ENCODE measurements around the gene LRBA. TPM values are rescaled to one million over a fixed set of nuclear protein-coding genes. Genes with fewer than 3 reads are reported as not detected.

Gene LRBA
- total RNA-seq, 8 experiments from 2014 or later = 15.9 to 71.4 (median 24.7) TPM

DNA sequence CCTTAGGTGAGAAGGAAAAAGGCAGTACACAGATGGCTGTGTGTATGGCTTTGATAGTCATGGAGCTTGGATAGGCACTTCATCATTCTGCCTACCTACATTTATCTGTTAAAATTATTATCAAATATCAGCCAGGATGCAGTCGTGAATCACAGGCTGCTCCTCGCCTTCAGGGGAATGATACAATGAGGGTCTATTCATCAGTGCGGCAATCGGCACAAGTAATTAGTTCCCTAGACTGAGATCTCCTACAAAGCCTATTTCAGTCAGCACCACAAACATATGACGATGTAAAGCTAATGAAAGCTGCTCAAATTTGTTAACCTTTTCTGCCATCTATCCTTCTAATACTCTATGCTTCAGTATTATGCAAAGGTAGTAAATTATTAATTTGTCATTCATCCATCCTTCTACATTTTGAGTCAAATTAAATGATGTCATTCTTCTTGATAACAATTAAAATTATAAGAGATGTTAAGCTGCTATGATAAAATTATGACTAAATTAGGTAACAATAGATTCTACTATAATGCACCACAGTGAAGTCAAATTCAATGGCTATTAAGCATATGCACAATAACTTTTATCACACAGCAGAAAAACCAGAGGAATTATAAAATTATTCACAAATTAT is 414.2 kb downstream of the LRBA start:
- Histone ChIP-seq H3K4me1 (replicated peaks in 1 of 2) (peaks cover 0 to 9% of the 10 kb centered on the region in 2 donors), H3K27ac (no peak overlapping the region), H3K4me3 (no peak overlapping the region)
- in situ Hi-C loops (cut with MboI; ENCODE audit: low pct_unique_long_range_greater_than_20kb in 2 of 9, low sequenced_read_pairs in 9 of 9, unreplicated experiment in 9 of 9) = no loop called here
- peak in 5 of 8 experiments; percentile 62 to 85 (median 67) for ATAC-seq (replicated peaks in 6 of 8)
- 33 to 100% (median 51%) methylated on average over 2 to 5 of the region's 5 CpGs for WGBS, 10 experiments

GRCh38 chr4:150599547-150599946 is 415.5 kb downstream of the LRBA start:
- Histone ChIP-seq H3K4me1 (replicated peaks in 1 of 2) (peaks cover 0 to 9% of the 10 kb centered on the region in 2 donors), H3K4me3 (no peak overlapping the region), H3K27ac (no peak overlapping the region)
- WGBS, 10 experiments = 0 to 100% (median 89%) methylated on average over 1 of the region's 1 CpG; no CpG with 5 or more reads in 3 of the 10 experiments
- peak in 1 of 8 experiments; percentile 62 for ATAC-seq (replicated peaks in 6 of 8)
- in situ Hi-C loops (cut with MboI; ENCODE audit: low pct_unique_long_range_greater_than_20kb in 2 of 9, low sequenced_read_pairs in 9 of 9, unreplicated experiment in 9 of 9) = loop anchor here in 1 of 9 experiments (25.0 kb wide), 1 partner anchor 287 kb away; no protein-coding TSS in a partner anchor

GRCh38 chr4:150598909-150599308 is 416.2 kb downstream of the LRBA start:
- 8 to 95% (median 86%) methylated on average over 3 to 12 of the region's 12 CpGs for WGBS, 10 experiments
- peak in 3 of 8 experiments; percentile 51 to 90 (median 78) for ATAC-seq (replicated peaks in 6 of 8)
- no peak overlapping the region for H3K27ac ChIP-seq

DNA sequence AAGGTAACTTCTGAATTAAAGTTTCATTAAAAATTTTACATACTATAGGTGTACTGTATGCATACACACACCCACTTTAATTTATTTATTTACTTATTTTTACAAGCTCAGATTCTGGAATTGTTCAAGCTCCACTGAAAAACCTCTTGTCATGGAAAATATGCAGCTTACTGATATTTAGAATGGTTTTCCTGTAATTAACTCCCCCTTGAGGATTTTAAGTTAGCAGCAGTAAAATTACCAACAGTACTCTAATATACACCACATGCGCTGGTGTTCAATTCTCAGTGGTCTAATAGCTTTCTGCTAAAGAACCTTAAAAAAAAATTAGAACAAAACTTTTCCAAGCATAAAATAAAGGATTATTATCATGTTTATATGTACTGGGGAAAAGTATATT is 421.1 kb downstream of the LRBA start:
- Histone ChIP-seq H3K4me1 (replicated peaks in 1 of 2) (peaks cover 0 to 9% of the 10 kb centered on the region in 2 donors), H3K4me3 (no peak overlapping the region), H3K27ac (no peak overlapping the region)
- WGBS, 10 experiments = 57 to 100% (median 100%) methylated on average over 1 of the region's 1 CpG; no CpG with 5 or more reads in 2 of the 10 experiments
- ATAC-seq (replicated peaks in 6 of 8) = peak in 1 of 8 experiments; percentile 23
- in situ Hi-C loops (cut with MboI; ENCODE audit: low pct_unique_long_range_greater_than_20kb in 2 of 9, low sequenced_read_pairs in 9 of 9, unreplicated experiment in 9 of 9) = loop anchor here in 1 of 9 experiments (25.0 kb wide), 1 partner anchor 282 kb away; no protein-coding TSS in a partner anchor

More at GRCh38 chr4:150598909-150599308, 416.2 kb downstream of the LRBA start:
- peaks cover 0 to 9% of the 10 kb centered on the region in 2 donors for H3K4me1 ChIP-seq (replicated peaks in 1 of 2)
- H3K4me3 ChIP-seq = no peak overlapping the region
- in situ Hi-C loops (cut with MboI; ENCODE audit: low pct_unique_long_range_greater_than_20kb in 2 of 9, low sequenced_read_pairs in 9 of 9, unreplicated experiment in 9 of 9) = loop anchor here in 1 of 9 experiments (25.0 kb wide), 1 partner anchor 287 kb away; no protein-coding TSS in a partner anchor

DNA sequence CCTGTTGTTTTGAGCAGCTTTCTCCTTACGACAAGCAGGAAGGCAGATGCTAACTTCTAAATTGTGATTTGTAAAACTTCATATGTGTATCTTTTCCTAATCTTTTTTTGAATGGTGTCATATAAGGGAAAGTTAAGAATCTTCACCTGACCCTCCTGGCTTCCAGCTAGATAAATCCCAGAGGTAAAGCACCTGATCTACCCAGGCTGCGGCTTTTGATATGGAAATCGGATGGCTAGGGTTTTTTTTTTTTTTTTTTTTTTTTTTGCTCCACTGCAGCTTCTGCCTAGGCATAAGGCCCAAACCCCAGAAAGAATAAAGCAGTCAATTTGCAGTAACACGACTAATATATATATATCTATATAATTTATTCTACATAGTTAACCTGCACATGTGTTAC is 423.2 kb downstream of the LRBA start:
- no peak overlapping the region for H3K27ac ChIP-seq
- ATAC-seq (replicated peaks in 6 of 8) = no peak

DNA sequence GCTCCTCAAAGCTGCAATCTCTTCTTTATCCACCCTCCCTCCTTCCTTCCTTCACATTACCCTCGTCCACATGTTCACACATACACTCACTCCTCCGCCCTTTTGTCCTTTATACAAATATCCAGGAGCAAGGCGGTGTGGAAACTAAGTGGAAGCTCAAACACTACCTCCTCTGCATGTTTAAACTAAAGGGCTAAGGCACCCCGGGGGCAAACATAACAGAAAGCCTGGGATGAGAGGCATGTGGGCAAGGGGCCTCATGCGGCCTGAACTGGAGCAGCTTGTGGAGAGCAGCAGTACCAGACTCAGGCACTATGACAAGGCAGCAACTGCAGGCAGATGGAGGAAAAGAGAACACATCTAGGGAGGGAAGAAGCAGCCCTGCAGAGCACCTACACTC is 423.7 kb downstream of the LRBA start:
- in situ Hi-C loops (cut with MboI; ENCODE audit: low pct_unique_long_range_greater_than_20kb in 2 of 9, low sequenced_read_pairs in 9 of 9, unreplicated experiment in 9 of 9) = loop anchor here in 1 of 9 experiments (25.0 kb wide), 1 partner anchor 279 kb away; no protein-coding TSS in a partner anchor
- ATAC-seq (replicated peaks in 6 of 8) = peak; percentile 21 to 98 (median 64)
- 8 to 100% (median 53%) methylated on average over 1 to 5 of the region's 5 CpGs; no CpG with 5 or more reads in 1 of the 10 experiments for WGBS, 10 experiments
- H3K4me3 ChIP-seq = no peak overlapping the region
- H3K4me1 ChIP-seq (replicated peaks in 1 of 2) = peaks cover 0 to 6% of the 10 kb centered on the region in 2 donors
- H3K27ac ChIP-seq = no peak overlapping the region

More for the DNA sequence above, 423.2 kb downstream of the LRBA start:
- Histone ChIP-seq H3K4me1 (replicated peaks in 1 of 2) (peaks cover 0 to 6% of the 10 kb centered on the region in 2 donors), H3K4me3 (no peak overlapping the region)
- in situ Hi-C loops (cut with MboI; ENCODE audit: low pct_unique_long_range_greater_than_20kb in 2 of 9, low sequenced_read_pairs in 9 of 9, unreplicated experiment in 9 of 9) = loop anchor here in 1 of 9 experiments (25.0 kb wide), 1 partner anchor 280 kb away; no protein-coding TSS in a partner anchor
- 40 to 92% (median 53%) methylated on average over 2 to 4 of the region's 4 CpGs for WGBS, 10 experiments

DNA sequence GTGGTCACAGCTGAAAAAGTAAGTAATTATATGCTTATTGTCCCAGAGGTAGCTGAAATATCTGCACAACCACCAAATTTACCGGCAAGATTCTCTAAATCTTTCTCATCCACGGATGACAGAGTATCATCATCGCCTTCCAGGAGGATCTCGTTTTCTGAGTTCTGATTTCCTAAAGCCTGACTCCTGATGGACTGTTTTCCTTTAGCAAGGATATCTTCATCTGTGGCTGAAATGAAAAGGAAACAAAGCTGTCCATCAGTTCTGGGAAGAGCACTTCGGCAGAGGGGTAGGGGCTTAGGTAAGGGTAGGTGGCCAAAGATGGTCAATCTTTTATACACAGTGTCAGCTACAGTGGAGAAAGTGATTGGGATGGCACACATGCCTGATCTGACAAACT is 424.5 kb downstream of the LRBA start:
- 84 to 100% (median 97%) methylated on average over 2 to 5 of the region's 5 CpGs; no CpG with 5 or more reads in 1 of the 10 experiments for WGBS, 10 experiments
- in situ Hi-C loops (cut with MboI; ENCODE audit: low pct_unique_long_range_greater_than_20kb in 2 of 9, low sequenced_read_pairs in 9 of 9, unreplicated experiment in 9 of 9) = loop anchor here in 1 of 9 experiments (25.0 kb wide), 1 partner anchor 278 kb away; no protein-coding TSS in a partner anchor
- H3K4me1 ChIP-seq (replicated peaks in 1 of 2) = peaks cover 0 to 6% of the 10 kb centered on the region in 2 donors
- no peak for ATAC-seq (replicated peaks in 6 of 8)
- H3K4me3 ChIP-seq = no peak overlapping the region
- no peak overlapping the region for H3K27ac ChIP-seq

GRCh38 chr4:150589157-150589556 is 425.9 kb downstream of the LRBA start:
- ATAC-seq (replicated peaks in 6 of 8) = peak in 2 of 8 experiments; percentile 29 to 49
- Histone ChIP-seq H3K4me3 (peak overlapping the region in 1 of 5 donors; percentile 11), H3K27ac (no peak overlapping the region), H3K4me1 (replicated peaks in 1 of 2) (peaks cover 0 to 6% of the 10 kb centered on the region in 2 donors)
- 20 to 100% (median 43%) methylated on average over 2 of the region's 2 CpGs; no CpG with 5 or more reads in 5 of the 10 experiments for WGBS, 10 experiments
- in situ Hi-C loops (cut with MboI; ENCODE audit: low pct_unique_long_range_greater_than_20kb in 2 of 9, low sequenced_read_pairs in 9 of 9, unreplicated experiment in 9 of 9) = loop anchor here in 1 of 9 experiments (25.0 kb wide), 1 partner anchor 277 kb away; no protein-coding TSS in a partner anchor

DNA sequence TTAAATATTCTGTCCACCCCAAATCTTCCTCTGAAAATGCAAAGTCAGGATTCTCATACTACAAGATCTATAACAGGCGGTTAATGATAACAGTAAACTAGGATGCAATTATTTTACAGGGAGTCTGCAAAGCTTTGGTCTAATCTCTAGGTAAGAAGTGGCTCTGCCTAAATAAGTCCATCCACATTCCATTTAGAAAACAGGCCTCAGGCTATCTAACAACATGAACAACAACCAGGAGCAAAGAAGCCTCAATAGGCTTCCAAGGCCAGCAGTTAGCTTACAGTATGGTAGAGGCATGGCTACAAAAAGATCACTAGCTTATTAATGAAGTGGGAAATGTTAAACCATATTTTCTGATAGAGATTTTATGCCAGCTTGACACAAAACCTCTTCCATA is 426.8 kb downstream of the LRBA start:
- H3K4me1 ChIP-seq (replicated peaks in 1 of 2) = peaks cover 2 to 6% of the 10 kb centered on the region in 2 donors
- no peak overlapping the region for H3K27ac ChIP-seq
- in situ Hi-C loops (cut with MboI; ENCODE audit: low pct_unique_long_range_greater_than_20kb in 2 of 9, low sequenced_read_pairs in 9 of 9, unreplicated experiment in 9 of 9) = loop anchor here in 1 of 9 experiments (25.0 kb wide), 1 partner anchor 276 kb away; no protein-coding TSS in a partner anchor
- H3K4me3 ChIP-seq = peak overlapping the region in 1 of 5 donors; percentile 11
- 100% methylated on average over 1 of the region's 1 CpG; no CpG with 5 or more reads in 3 of the 10 experiments for WGBS, 10 experiments
- ATAC-seq (replicated peaks in 6 of 8) = peak in 1 of 8 experiments; percentile 17

DNA sequence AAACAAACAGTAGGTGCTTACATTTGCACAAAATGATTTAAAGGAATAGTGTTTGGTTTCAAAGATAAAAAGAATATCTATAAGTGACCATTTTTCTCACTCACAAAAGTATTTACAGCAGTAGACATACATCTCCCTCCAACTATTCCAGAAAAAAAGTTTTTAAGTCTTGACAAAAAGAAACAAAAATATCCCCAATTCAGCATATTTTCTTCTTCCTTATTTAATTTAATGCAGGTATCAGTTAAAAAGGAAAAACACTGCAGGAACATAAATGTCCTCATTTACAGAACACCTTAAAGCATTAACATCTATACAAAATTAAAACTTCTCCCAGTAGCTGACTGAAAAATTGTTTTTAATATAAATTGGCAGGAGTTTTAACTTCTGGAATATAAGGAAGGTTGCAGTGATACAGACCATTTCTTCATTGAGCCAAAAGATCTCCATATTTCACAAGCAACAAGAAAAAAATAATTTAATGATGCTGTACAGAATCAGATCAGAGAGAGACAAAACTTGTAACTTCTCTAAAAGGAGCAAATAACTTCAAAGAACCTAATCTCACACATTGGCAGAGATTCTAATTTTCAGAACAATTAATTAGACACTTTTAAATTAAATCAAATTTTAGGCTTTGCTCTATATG is 428.8 kb downstream of the LRBA start:
- Histone ChIP-seq H3K4me1 (replicated peaks in 1 of 2) (peaks cover 2 to 6% of the 10 kb centered on the region in 2 donors), H3K4me3 (peak overlapping the region in 1 of 5 donors; percentile 2)
- in situ Hi-C loops (cut with MboI; ENCODE audit: low pct_unique_long_range_greater_than_20kb in 2 of 9, low sequenced_read_pairs in 9 of 9, unreplicated experiment in 9 of 9) = loop anchor here in 1 of 9 experiments (25.0 kb wide), 1 partner anchor 274 kb away; no protein-coding TSS in a partner anchor

DNA sequence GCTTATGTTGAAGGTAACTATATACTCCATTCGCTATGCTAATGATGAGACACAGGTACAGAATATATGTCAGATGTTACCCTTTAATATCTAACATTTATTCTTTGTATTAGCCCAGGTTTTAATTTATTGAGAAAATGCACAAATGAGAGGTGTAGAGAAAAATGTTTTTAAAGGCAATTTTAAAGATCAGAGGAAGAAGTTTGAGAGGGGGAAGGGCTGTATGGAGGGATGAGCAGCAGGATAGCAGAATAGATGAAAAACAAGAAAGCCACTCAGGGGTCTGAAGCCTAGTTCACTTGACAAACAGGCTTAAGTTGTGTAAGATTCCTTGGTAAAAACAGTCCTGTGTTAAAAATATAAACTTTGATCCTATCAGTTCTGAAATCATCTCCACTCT is 429.5 kb downstream of the LRBA start:
- WGBS, 10 experiments = 80 to 100% (median 100%) methylated on average over 1 of the region's 1 CpG; no CpG with 5 or more reads in 1 of the 10 experiments
- peaks cover 2 to 6% of the 10 kb centered on the region in 2 donors for H3K4me1 ChIP-seq (replicated peaks in 1 of 2)
- H3K27ac ChIP-seq = no peak overlapping the region
- in situ Hi-C loops (cut with MboI; ENCODE audit: low pct_unique_long_range_greater_than_20kb in 2 of 9, low sequenced_read_pairs in 9 of 9, unreplicated experiment in 9 of 9) = loop anchor here in 1 of 9 experiments (25.0 kb wide), 1 partner anchor 273 kb away; no protein-coding TSS in a partner anchor
- ATAC-seq (replicated peaks in 6 of 8) = no peak
- H3K4me3 ChIP-seq = peak overlapping the region in 1 of 5 donors; percentile 12

More for the DNA sequence above, 428.8 kb downstream of the LRBA start:
- H3K27ac ChIP-seq = no peak overlapping the region
- no peak for ATAC-seq (replicated peaks in 6 of 8)

GRCh38 chr4:150584111-150584915 is 430.8 kb downstream of the LRBA start:
- no peak overlapping the region for H3K27ac ChIP-seq
- WGBS, 10 experiments = 24 to 100% (median 61%) methylated on average over 1 to 8 of the region's 11 CpGs
- H3K4me1 ChIP-seq (replicated peaks in 1 of 2) = peaks cover 1 to 6% of the 10 kb centered on the region in 2 donors
- no peak for ATAC-seq (replicated peaks in 6 of 8)
- H3K4me3 ChIP-seq = peak overlapping the region in 1 of 5 donors; percentile 22
- in situ Hi-C loops (cut with MboI; ENCODE audit: low pct_unique_long_range_greater_than_20kb in 2 of 9, low sequenced_read_pairs in 9 of 9, unreplicated experiment in 9 of 9) = loop anchor here in 1 of 9 experiments (25.0 kb wide), 1 partner anchor 272 kb away; no protein-coding TSS in a partner anchor
